PC-3 (cell line): ENCODE data around the gene THAP7. TPM values are rescaled to one million over a fixed set of nuclear protein-coding genes. Genes with fewer than 3 reads are reported as not detected.

Experiments
- ATAC-seq: fragments of 200-7000 bp; cut with Tn5 transposase; 2 replicates; pipeline ENCODE4 v1.9.1; 2020; ENCODE audit warnings: mild to moderate bottlenecking, moderate library complexity
- BruUV-seq: library from RNA; stranded (reverse); fragments of 400-500 nt; replicated peaks from 2 replicates; lab custom pipeline; 2021; lab: Mats Ljungman, UMichigan
- CTCF ChIA-PET: fragments of 300-600 bp; sonication (Branson Sonifier 250); formaldehyde crosslinking; loops from one replicate; lab custom pipeline; 2022; ENCODE audit warnings: antibody characterized with exemption; lab: Charles Lee
- POLR2A ChIA-PET: fragments of 300-600 bp; sonication (Branson Sonifier 250); formaldehyde crosslinking; loops from one replicate; lab custom pipeline; 2022; ENCODE audit warnings: antibody characterized with exemption; ENCODE audit not compliant: unreplicated experiment; lab: Charles Lee
- DNase-seq: peaks from one replicate; pipeline ENCODE4 v3.0.0-alpha.2; 2015
- H2AFZ ChIP-seq: fragments of 300-600 bp; sonication (generic); 2 replicates; pipeline ENCODE4 v1.6.0; 2016; ENCODE audit warnings: antibody characterized with exemption, low read length
- H3F3A ChIP-seq: fragments of 300-600 bp; sonication (generic); one replicate; pipeline ENCODE4 v1.6.0; 2017; ENCODE audit warnings: antibody characterized with exemption, low read length, control low read depth, mild to moderate bottlenecking; ENCODE audit not compliant: unreplicated experiment
- H3K27ac ChIP-seq: fragments of 300-600 bp; sonication (generic); 2 replicates; pipeline ENCODE4 v1.5.1; 2016; ENCODE audit warnings: mild to moderate bottlenecking, low read length
- H3K27me3 ChIP-seq: fragments of 300-600 bp; sonication (generic); 2 replicates; pipeline ENCODE4 v1.6.1; 2016; ENCODE audit warnings: low read length, mixed read lengths
- H3K36me3 ChIP-seq: fragments of 300-600 bp; sonication (generic); 2 replicates; pipeline ENCODE4 v1.6.1; 2016; ENCODE audit warnings: low read depth, mixed run types, low read length, mixed read lengths
- H3K4me1 ChIP-seq: fragments of 300-600 bp; sonication (generic); 2 replicates; pipeline ENCODE4 v1.5.1; 2016; ENCODE audit warnings: low read length; ENCODE audit not compliant: insufficient read depth
- H3K4me2 ChIP-seq: fragments of 300-600 bp; sonication (generic); 2 replicates; pipeline ENCODE4 v1.6.0; 2016; ENCODE audit warnings: low read length
- H3K4me3 ChIP-seq: fragments of 300-600 bp; sonication (generic); 2 replicates; pipeline ENCODE4 v1.5.1; 2016; ENCODE audit warnings: mild to moderate bottlenecking, low read length, mixed read lengths
- H3K79me2 ChIP-seq: fragments of 300-600 bp; sonication (generic); 2 replicates; pipeline ENCODE4 v1.6.1; 2017; ENCODE audit warnings: low read length, mixed read lengths
- H3K9ac ChIP-seq: fragments of 300-600 bp; sonication (generic); 2 replicates; pipeline ENCODE4 v1.6.0; 2016; ENCODE audit warnings: mild to moderate bottlenecking, low read length
- H3K9me2 ChIP-seq: fragments of 300-600 bp; sonication (generic); replicated peaks from 2 replicates; pipeline ENCODE4 v1.6.1; 2016; ENCODE audit warnings: mixed run types, low read length, mixed read lengths
- H3K9me3 ChIP-seq: fragments of 300-600 bp; sonication (generic); 2 replicates; pipeline ENCODE4 v1.6.1; 2016; ENCODE audit warnings: low read length, mixed read lengths
- H4K20me1 ChIP-seq: fragments of 300-600 bp; sonication (generic); 2 replicates; pipeline ENCODE4 v1.6.1; 2016; ENCODE audit warnings: low read length, mixed read lengths
- EZH2 ChIP-seq: fragments of 300-600 bp; sonication (generic); IDR thresholded peaks from one replicate; pipeline ENCODE4 v1.6.1; 2017; ENCODE audit warnings: antibody characterized with exemption, mild to moderate bottlenecking, low read length; ENCODE audit not compliant: unreplicated experiment
- EZH2phosphoT487 ChIP-seq: fragments of 300-600 bp; sonication (generic); IDR thresholded peaks from 2 replicates; pipeline ENCODE4 v1.6.1; 2018; ENCODE audit warnings: mild to moderate bottlenecking, antibody characterized with exemption, low read length, borderline replicate concordance
- intact Hi-C: fragments of 100-400 bp; cut with micrococcal nuclease; formaldehyde crosslinking; loops from 2 replicates; pipeline ENCODE4 v1.9.0; 2023
- total RNA-seq: library from RNA; depleted of rRNA; stranded (reverse); fragments of >200 nt; gene quantifications from 2 replicates; pipeline ENCODE4 v1.2.3, GENCODE V29; 2014
- TF ChIP-seq, protein P1 (sequence below): fragments of 300-600 bp; sonication (generic); conservative IDR thresholded peaks from 2 replicates; pipeline ENCODE4 v1.5.1; 2017; ENCODE audit warnings: antibody characterized with exemption, low read depth, mild to moderate bottlenecking, low read length

THAP7 gene
- total RNA-seq, 1 experiment from 2014 or later: 43.0 TPM

DNA sequence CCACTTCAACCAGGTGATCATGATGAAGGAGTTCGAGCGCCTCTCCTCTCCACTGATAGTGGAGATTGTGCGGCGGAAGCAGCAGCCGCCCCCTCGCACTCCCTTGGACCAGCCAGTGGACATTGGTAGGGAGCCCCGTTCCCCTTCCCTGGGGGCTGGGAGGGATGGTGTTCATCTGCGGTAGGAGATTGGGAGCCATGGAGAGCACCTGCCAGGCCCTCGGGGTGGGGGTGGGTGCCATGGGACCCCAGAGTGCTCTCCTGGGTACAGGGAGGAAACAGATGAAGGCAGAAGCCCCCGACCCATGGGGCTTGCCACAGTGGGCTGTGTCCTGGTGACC is 7.0 kb downstream of the THAP7 start:
- ATAC-seq (no peak), DNase-seq (no peak)
- CTCF ChIA-PET: no interaction called here
- Histone ChIP-seq H3K9me2 (no peaks in the 10 kb centered on the region), H3K27ac (no peak overlapping the region), H3K79me2 (peaks cover 4% of the 10 kb centered on the region), H3K36me3 (peaks cover 6% of the 10 kb centered on the region; the same call in 1 of the 2 replicates), H3K4me2 (no peak overlapping the region), H3K9ac (no peak overlapping the region), H3F3A (no peaks in the 10 kb centered on the region), H3K9me3 (no peaks in the 10 kb centered on the region), H3K4me3 (no peak overlapping the region), H2AFZ (no peak overlapping the region), H3K27me3 (no peaks in the 10 kb centered on the region), H3K4me1 (no peaks in the 10 kb centered on the region), H4K20me1 (no peaks in the 10 kb centered on the region)
- intact Hi-C loops: no loop called here
- no peak for TF ChIP-seq EZH2
- TF ChIP-seq EZH2phosphoT487: no peak
- TF ChIP-seq, protein P1, sequence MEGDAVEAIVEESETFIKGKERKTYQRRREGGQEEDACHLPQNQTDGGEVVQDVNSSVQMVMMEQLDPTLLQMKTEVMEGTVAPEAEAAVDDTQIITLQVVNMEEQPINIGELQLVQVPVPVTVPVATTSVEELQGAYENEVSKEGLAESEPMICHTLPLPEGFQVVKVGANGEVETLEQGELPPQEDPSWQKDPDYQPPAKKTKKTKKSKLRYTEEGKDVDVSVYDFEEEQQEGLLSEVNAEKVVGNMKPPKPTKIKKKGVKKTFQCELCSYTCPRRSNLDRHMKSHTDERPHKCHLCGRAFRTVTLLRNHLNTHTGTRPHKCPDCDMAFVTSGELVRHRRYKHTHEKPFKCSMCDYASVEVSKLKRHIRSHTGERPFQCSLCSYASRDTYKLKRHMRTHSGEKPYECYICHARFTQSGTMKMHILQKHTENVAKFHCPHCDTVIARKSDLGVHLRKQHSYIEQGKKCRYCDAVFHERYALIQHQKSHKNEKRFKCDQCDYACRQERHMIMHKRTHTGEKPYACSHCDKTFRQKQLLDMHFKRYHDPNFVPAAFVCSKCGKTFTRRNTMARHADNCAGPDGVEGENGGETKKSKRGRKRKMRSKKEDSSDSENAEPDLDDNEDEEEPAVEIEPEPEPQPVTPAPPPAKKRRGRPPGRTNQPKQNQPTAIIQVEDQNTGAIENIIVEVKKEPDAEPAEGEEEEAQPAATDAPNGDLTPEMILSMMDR: no peak
- no TSS peak for BruUV-seq
- POLR2A ChIA-PET: no interaction called here

DNA sequence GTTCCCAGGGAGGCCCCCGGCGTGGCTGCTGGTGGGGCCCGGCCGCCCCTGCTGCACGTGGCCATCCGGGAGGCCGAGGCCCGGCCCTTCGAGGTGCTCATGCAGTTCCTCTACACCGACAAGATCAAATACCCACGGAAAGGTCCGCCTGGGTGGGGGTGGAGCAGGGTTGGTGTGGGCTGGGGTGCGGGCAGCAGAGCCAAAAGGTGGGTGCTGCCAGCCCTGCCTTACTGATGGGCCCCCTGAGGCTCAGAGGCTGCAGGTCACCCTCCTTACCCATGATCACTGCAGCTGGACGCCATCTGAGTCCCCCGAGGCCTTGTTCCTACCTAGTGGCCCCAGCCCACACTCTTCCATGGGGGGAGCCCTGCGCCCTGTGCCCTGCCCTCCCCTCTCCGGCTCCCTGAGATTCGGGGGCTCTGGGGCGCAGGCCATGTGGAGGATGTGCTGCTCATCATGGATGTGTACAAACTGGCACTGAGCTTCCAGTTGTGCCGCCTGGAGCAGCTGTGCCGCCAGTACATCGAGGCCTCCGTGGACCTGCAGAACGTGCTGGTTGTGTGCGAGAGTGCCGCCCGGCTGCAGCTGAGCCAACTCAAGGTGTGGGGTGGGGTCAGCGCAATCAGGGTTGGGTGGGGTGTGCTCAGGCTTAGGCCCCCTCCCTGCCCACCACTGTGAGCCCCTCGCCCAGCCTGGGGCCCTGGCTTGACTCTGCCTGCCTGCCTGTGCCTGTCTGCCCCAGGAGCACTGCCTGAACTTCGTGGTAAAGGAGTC is 7.6 kb downstream of the THAP7 start:
- intact Hi-C loops: no loop called here
- Histone ChIP-seq H3K79me2 (no peaks in the 10 kb centered on the region), H3K27me3 (no peaks in the 10 kb centered on the region), H3K4me2 (no peak overlapping the region), H3K9me2 (no peaks in the 10 kb centered on the region), H2AFZ (no peak overlapping the region), H3K36me3 (peaks cover under 1% of the 10 kb centered on the region; the same call in 1 of the 2 replicates), H3F3A (no peaks in the 10 kb centered on the region), H3K9me3 (no peaks in the 10 kb centered on the region), H3K27ac (no peak overlapping the region), H3K4me1 (no peaks in the 10 kb centered on the region), H4K20me1 (no peaks in the 10 kb centered on the region), H3K9ac (no peak overlapping the region), H3K4me3 (no peak overlapping the region)
- ChIA-PET POLR2A (no interaction called here), CTCF (no interaction called here)
- DNase-seq (no peak), ATAC-seq (no peak)
- BruUV-seq: no TSS peak
- TF ChIP-seq EZH2: no peak
- no peak for TF ChIP-seq EZH2phosphoT487
- TF ChIP-seq, protein P1: no peak
